Measurements from ENCODE around the gene KDM4E. TPM values are rescaled to one million over a fixed set of nuclear protein-coding genes. Genes with fewer than 3 reads are reported as not detected.
A peak's percentile ranks its signal among the peaks of the same experiment; 100 is the strongest.

KDM4E gene
- total RNA-seq, 1 experiment from 2014 or later: not detected

DNA sequence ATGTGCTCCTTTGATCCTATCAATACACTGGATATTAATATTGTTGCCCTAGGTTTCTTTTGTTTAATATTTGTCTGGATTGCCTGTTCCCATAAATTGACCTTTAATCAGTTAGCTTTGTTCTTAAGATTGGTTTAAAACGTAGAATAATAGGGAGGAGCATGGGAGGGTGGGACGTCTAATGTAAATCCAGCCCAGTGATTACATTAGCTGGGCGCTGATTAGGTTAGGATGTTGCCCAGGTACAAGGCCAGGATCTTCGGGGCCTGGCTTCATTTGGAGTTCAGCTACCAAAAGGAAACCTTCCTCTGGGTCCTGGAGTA lies 41.6 kb downstream of the KDM4E start, which contains the start of gene SRSF8:
Gene SRSF8, plus strand, starts transcription at position 204 of the 323 bp plus-strand sequence. CDS start 308 bp downstream, outside the sequence.
- no peaks in the 10 kb centered on the region for H3K9me3 ChIP-seq (ENCODE audit: low read length)
- peaks cover 42% of the 10 kb centered on the region for H3K79me2 ChIP-seq (ENCODE audit: low read length)
- H3K4me1 ChIP-seq (ENCODE audit: insufficient read depth, low read length): peaks cover 13% of the 10 kb centered on the region
- TF ChIP-seq EZH2phosphoT487 (IDR thresholded peaks at IDR 0.05; ENCODE audit: borderline replicate concordance, low read length) (no peak), CTCF (conservative IDR thresholded peaks at IDR 0.05; ENCODE audit: low read depth, low read length) (no peak), EZH2 (IDR thresholded peaks at IDR 0.05; ENCODE audit: low read length, unreplicated experiment) (no peak)
- peak within 1 kb of the TSS; percentile 78 for H2AFZ ChIP-seq (ENCODE audit: low read length)
- peak within 1 kb of the TSS; percentile 79 for H3K9ac ChIP-seq (ENCODE audit: low read length)
- peaks cover 7% of the 10 kb centered on the region; the same call in 1 of the 2 replicates for H3K27me3 ChIP-seq (ENCODE audit: low read length)
- DNase-seq (no peak), ATAC-seq (peak; percentile 48; the same call in 1 of the 2 replicates)
- ChIA-PET CTCF (interaction anchor here (0.5 to 1.6 kb wide), 5 partner anchors 81 to 639 kb away, joined by 3 to 16 read pairs (median 3); partner anchors contain the start of genes CWC15 and KDM4D), POLR2A (ENCODE audit: unreplicated experiment) (interaction anchor here (0.6 to 1.1 kb wide), 9 partner anchors 23 to 1323 kb away, joined by 3 to 28 read pairs (median 5); partner anchors contain the start of genes CCDC82, CWC15, ENDOD1 and JRKL)
- no TSS peak for BruUV-seq (replicated peaks)
- no peaks in the 10 kb centered on the region for H3F3A ChIP-seq (ENCODE audit: low read length, unreplicated experiment)
- peak within 1 kb of the TSS; percentile 91 for H3K4me2 ChIP-seq (ENCODE audit: low read length)
- H3K36me3 ChIP-seq (ENCODE audit: low read depth, low read length): no peaks in the 10 kb centered on the region
- intact Hi-C loops (cut with micrococcal nuclease): loop anchor here (2.0 to 10.0 kb wide), 5 partner anchors 94 to 1361 kb away; partner anchors contain the start of genes AMOTL1, CWC15, KDM4D and SESN3
- peaks cover 7% of the 10 kb centered on the region; the same call in 1 of the 2 replicates for H4K20me1 ChIP-seq (ENCODE audit: low read length)
- peak within 1 kb of the TSS; percentile 82 for H3K4me3 ChIP-seq (ENCODE audit: low read length)
- no peaks in the 10 kb centered on the region for H3K9me2 ChIP-seq (replicated peaks; ENCODE audit: low read length)
- H3K27ac ChIP-seq (ENCODE audit: low read length): peak within 1 kb of the TSS; percentile 67

GRCh38 chr11:95067039-95067840 lies 42.2 kb downstream of the KDM4E start:
- BruUV-seq (replicated peaks): no TSS peak

More at GRCh38 chr11:95067039-95067840, 42.2 kb downstream of the KDM4E start:
- Histone ChIP-seq H4K20me1 (ENCODE audit: low read length) (peaks cover 7% of the 10 kb centered on the region; the same call in 1 of the 2 replicates), H3K27me3 (ENCODE audit: low read length) (peaks cover 1% of the 10 kb centered on the region; the same call in 1 of the 2 replicates), H3F3A (ENCODE audit: low read length, unreplicated experiment) (no peaks in the 10 kb centered on the region), H3K27ac (ENCODE audit: low read length) (peak overlapping the region; percentile 67), H3K79me2 (ENCODE audit: low read length) (peaks cover 43% of the 10 kb centered on the region), H2AFZ (ENCODE audit: low read length) (peak overlapping the region; percentile 78), H3K4me3 (ENCODE audit: low read length) (peak overlapping the region; percentile 82), H3K9me3 (ENCODE audit: low read length) (no peaks in the 10 kb centered on the region), H3K4me2 (ENCODE audit: low read length) (peak overlapping the region; percentile 91), H3K36me3 (ENCODE audit: low read depth, low read length) (no peaks in the 10 kb centered on the region), H3K4me1 (ENCODE audit: insufficient read depth, low read length) (peaks cover 13% of the 10 kb centered on the region), H3K9me2 (replicated peaks; ENCODE audit: low read length) (no peaks in the 10 kb centered on the region), H3K9ac (ENCODE audit: low read length) (peak overlapping the region; percentile 79)
- ChIA-PET POLR2A (ENCODE audit: unreplicated experiment) (interaction anchor here (0.6 to 1.1 kb wide), 12 partner anchors 12 to 1322 kb away, joined by 3 to 28 read pairs (median 4); partner anchors contain the start of genes CCDC82, CWC15, ENDOD1 and JRKL), CTCF (interaction anchor here (0.6 to 1.6 kb wide), 7 partner anchors 80 to 723 kb away, joined by 3 to 16 read pairs (median 3); partner anchors contain the start of genes CWC15, FAM76B and KDM4D)
- TF ChIP-seq EZH2 (IDR thresholded peaks at IDR 0.05; ENCODE audit: low read length, unreplicated experiment) (no peak), CTCF (conservative IDR thresholded peaks at IDR 0.05; ENCODE audit: low read depth, low read length) (peak; percentile 46; the same call in 1 of the 2 replicates)
- intact Hi-C loops (cut with micrococcal nuclease): loop anchor here (2.0 to 10.0 kb wide), 5 partner anchors 94 to 1360 kb away; partner anchors contain the start of genes AMOTL1, CWC15, KDM4D and SESN3
- peak; percentile 87 for DNase-seq
- peak; percentile 72 for ATAC-seq
